BLaER1 treated with 17β-estradiol and CSF1 and Interleukin-3, amounts not matched to agents 10 nM and 100 nM (cell line): ENCODE data around the gene TTLL5.

Source experiments
- H3K27ac ChIP-seq, 11 experiments: shearing (Covaris generic); formaldehyde crosslinking; 2 replicates each; pipeline ENCODE4 v1.8.1; 2022
- H3K27me3 ChIP-seq, 11 experiments: shearing (Covaris generic); formaldehyde crosslinking; 2 replicates each; pipeline ENCODE4 v1.8.1; 2022
- H3K36me3 ChIP-seq, 11 experiments: shearing (Covaris generic); formaldehyde crosslinking; 2 replicates each; pipeline ENCODE4 v1.8.1; 2022
- H3K4me1 ChIP-seq, 10 experiments: shearing (Covaris generic); formaldehyde crosslinking; 2 replicates each; pipeline ENCODE4 v1.8.1; 2022
- H3K4me2 ChIP-seq, 11 experiments: shearing (Covaris generic); formaldehyde crosslinking; 2 replicates each; pipeline ENCODE4 v1.8.1; 2022
- H3K4me3 ChIP-seq, 10 experiments: shearing (Covaris generic); formaldehyde crosslinking; 2 replicates each; pipeline ENCODE4 v1.8.1; 2022
- H3K9ac ChIP-seq, 11 experiments: shearing (Covaris generic); formaldehyde crosslinking; 2 replicates each; pipeline ENCODE4 v1.8.1; 2022
- H3K9me3 ChIP-seq, 11 experiments: shearing (Covaris generic); formaldehyde crosslinking; replicated peaks in 1 of 11; 2 replicates each; pipeline ENCODE4 v1.8.1; 2022
- H4K20me1 ChIP-seq, 11 experiments: shearing (Covaris generic); formaldehyde crosslinking; 2 replicates each; pipeline ENCODE4 v1.8.1; 2022
- Cebpa-rat ChIP-seq, 11 experiments: shearing (Covaris generic); IDR thresholded peaks; 2 replicates each; pipeline ENCODE4 v1.8.1; 2022

TTLL5 gene

GRCh38 chr14:75859746-75860145 lies 198.7 kb downstream of the TTLL5 start:
- TF ChIP-seq Cebpa-rat (IDR thresholded peaks at IDR 0.05): no peak
- Histone ChIP-seq H3K4me1 (no peaks in the 10 kb centered on the region), H4K20me1 (no peaks in the 10 kb centered on the region), H3K9ac (no peak overlapping the region), H3K27ac (no peak overlapping the region), H3K36me3 (peaks cover 4 to 28% (median 19%) of the 10 kb centered on the region in 11 experiments; a peak in 17 of 22 replicates), H3K9me3 (no peaks in the 10 kb centered on the region), H3K27me3 (no peaks in the 10 kb centered on the region), H3K4me3 (no peak overlapping the region), H3K4me2 (no peak overlapping the region)

GRCh38 chr14:75860561-75861160 lies 199.6 kb downstream of the TTLL5 start:
- Histone ChIP-seq H3K27me3 (no peaks in the 10 kb centered on the region), H3K4me3 (no peak overlapping the region), H3K27ac (no peak overlapping the region), H3K4me2 (no peak overlapping the region), H3K36me3 (peaks cover 4 to 22% (median 15%) of the 10 kb centered on the region in 11 experiments; a peak in 13 of 22 replicates), H4K20me1 (no peaks in the 10 kb centered on the region), H3K9me3 (no peaks in the 10 kb centered on the region), H3K4me1 (no peaks in the 10 kb centered on the region), H3K9ac (no peak overlapping the region)
- TF ChIP-seq Cebpa-rat (IDR thresholded peaks at IDR 0.05): no peak

DNA sequence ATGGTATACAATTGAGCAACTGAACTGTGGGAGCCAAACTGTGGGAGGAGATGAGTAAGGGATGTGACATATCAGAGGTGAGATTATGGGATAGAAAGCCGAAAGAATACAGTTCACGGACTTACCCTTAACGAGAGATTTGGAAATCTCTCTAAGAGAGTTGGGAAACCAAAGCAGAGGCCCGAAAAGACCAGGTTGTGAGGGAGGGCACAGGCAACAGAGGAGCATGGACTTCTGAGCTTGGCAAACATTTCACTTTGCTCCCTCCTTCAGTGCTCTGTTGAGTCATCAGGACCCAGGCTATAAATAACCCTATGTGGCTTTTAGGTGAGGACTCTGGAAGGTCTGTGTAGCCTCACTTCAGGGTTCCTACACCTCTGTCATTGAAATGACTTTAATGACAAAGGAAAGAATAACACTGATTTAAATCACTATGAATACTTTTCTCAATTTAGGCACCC lies 200.1 kb downstream of the TTLL5 start:
- H3K9ac ChIP-seq: no peak overlapping the region
- no peaks in the 10 kb centered on the region for H3K9me3 ChIP-seq
- no peak overlapping the region for H3K4me2 ChIP-seq
- H3K36me3 ChIP-seq: peaks cover 4 to 23% (median 11%) of the 10 kb centered on the region in 11 experiments; a peak in 11 of 22 replicates
- H3K27me3 ChIP-seq: no peaks in the 10 kb centered on the region
- H3K4me3 ChIP-seq: no peak overlapping the region
- H3K4me1 ChIP-seq: no peaks in the 10 kb centered on the region
- no peaks in the 10 kb centered on the region for H4K20me1 ChIP-seq
- no peak overlapping the region for H3K27ac ChIP-seq
- TF ChIP-seq Cebpa-rat (IDR thresholded peaks at IDR 0.05): no peak

GRCh38 chr14:75863221-75863620 lies 202.2 kb downstream of the TTLL5 start:
- no peak overlapping the region for H3K4me2 ChIP-seq
- no peak overlapping the region for H3K27ac ChIP-seq
- no peak overlapping the region for H3K4me3 ChIP-seq
- peaks cover 6 to 36% (median 14%) of the 10 kb centered on the region in 11 experiments; a peak in 12 of 22 replicates for H3K36me3 ChIP-seq
- H3K9me3 ChIP-seq: no peaks in the 10 kb centered on the region
- peaks cover 0 to 15% (median 0%) of the 10 kb centered on the region in 10 experiments; a peak in 6 of 20 replicates for H3K4me1 ChIP-seq
- H3K9ac ChIP-seq: no peak overlapping the region
- no peak for TF ChIP-seq Cebpa-rat (IDR thresholded peaks at IDR 0.05)
- H4K20me1 ChIP-seq: no peaks in the 10 kb centered on the region
- no peaks in the 10 kb centered on the region for H3K27me3 ChIP-seq

DNA sequence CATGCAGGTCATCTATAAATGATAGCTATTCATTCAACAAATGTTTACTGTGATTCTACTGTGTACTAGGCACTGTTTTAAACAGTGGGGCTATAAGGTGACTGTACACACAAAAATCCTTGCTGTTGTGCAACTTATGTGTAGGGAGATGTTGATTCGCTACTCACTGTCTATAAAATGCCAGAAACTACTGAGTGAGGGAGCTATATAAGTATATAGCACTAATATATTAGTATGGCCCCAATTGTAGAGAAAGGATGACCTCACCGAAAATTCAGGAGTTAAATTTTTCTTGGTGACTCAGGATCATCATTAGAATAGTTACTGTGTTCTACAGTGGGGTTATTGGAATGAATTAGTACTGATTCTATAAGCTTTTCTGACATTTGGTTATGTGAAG lies 203.3 kb downstream of the TTLL5 start:
- Histone ChIP-seq H4K20me1 (no peaks in the 10 kb centered on the region), H3K27ac (no peak overlapping the region), H3K9ac (no peak overlapping the region), H3K9me3 (no peaks in the 10 kb centered on the region), H3K4me1 (peaks cover 0 to 20% (median 0%) of the 10 kb centered on the region in 10 experiments; a peak in 6 of 20 replicates), H3K27me3 (no peaks in the 10 kb centered on the region), H3K4me2 (no peak overlapping the region), H3K36me3 (peaks cover 6 to 44% (median 15%) of the 10 kb centered on the region in 11 experiments; a peak in 14 of 22 replicates), H3K4me3 (no peak overlapping the region)
- TF ChIP-seq Cebpa-rat (IDR thresholded peaks at IDR 0.05): no peak

- Histone ChIP-seq H3K4me2 (no peak overlapping the region), H3K27me3 (no peaks in the 10 kb centered on the region), H3K4me3 (no peak overlapping the region), H3K4me1 (peaks cover 0 to 20% (median 0%) of the 10 kb centered on the region in 10 experiments; a peak in 6 of 20 replicates), H3K9ac (no peak overlapping the region), H3K9me3 (no peaks in the 10 kb centered on the region), H4K20me1 (no peaks in the 10 kb centered on the region), H3K27ac (no peak overlapping the region), H3K36me3 (peaks cover 11 to 56% (median 27%) of the 10 kb centered on the region in 11 experiments; a peak in 18 of 22 replicates)
- TF ChIP-seq Cebpa-rat (IDR thresholded peaks at IDR 0.05): no peak
These were observed 204.5 kb downstream of the TTLL5 start for GRCh38 chr14:75865531-75865930.

DNA sequence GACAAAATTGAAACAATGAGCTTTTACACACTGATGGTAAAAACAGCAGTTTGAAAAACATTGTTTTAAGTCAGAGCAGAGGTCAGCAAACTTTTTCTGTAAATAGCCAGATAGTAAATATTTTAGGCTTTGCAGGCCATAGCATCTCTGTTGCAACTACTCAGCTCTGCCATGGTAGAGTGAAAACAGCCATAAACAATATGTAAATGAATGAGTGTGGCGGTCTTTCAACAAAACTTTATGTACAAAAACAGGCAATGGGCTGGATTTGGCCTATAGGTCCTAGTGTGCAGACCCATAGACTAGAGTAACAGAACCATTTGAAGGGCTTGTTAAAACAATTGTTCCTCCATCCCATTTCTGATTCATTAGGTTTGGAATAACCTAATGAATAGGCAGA lies 205.9 kb downstream of the TTLL5 start:
- Histone ChIP-seq H3K4me2 (no peak overlapping the region), H3K36me3 (peaks cover 11 to 71% (median 37%) of the 10 kb centered on the region in 11 experiments), H3K9me3 (no peaks in the 10 kb centered on the region), H3K9ac (no peak overlapping the region), H3K4me3 (no peak overlapping the region), H4K20me1 (no peaks in the 10 kb centered on the region), H3K27ac (no peak overlapping the region), H3K27me3 (no peaks in the 10 kb centered on the region), H3K4me1 (peaks cover 0 to 20% (median 0%) of the 10 kb centered on the region in 10 experiments; a peak in 6 of 20 replicates)
- TF ChIP-seq Cebpa-rat (IDR thresholded peaks at IDR 0.05): no peak

GRCh38 chr14:75871181-75871880 lies 210.3 kb downstream of the TTLL5 start:
- Histone ChIP-seq H3K4me3 (no peak overlapping the region), H3K9me3 (no peaks in the 10 kb centered on the region), H4K20me1 (no peaks in the 10 kb centered on the region), H3K9ac (no peak overlapping the region), H3K36me3 (peaks cover 5 to 60% (median 32%) of the 10 kb centered on the region in 11 experiments), H3K27me3 (no peaks in the 10 kb centered on the region), H3K4me2 (no peak overlapping the region), H3K27ac (no peak overlapping the region), H3K4me1 (peaks cover 0 to 20% (median 0%) of the 10 kb centered on the region in 10 experiments; a peak in 6 of 20 replicates)
- TF ChIP-seq Cebpa-rat (IDR thresholded peaks at IDR 0.05): no peak

DNA sequence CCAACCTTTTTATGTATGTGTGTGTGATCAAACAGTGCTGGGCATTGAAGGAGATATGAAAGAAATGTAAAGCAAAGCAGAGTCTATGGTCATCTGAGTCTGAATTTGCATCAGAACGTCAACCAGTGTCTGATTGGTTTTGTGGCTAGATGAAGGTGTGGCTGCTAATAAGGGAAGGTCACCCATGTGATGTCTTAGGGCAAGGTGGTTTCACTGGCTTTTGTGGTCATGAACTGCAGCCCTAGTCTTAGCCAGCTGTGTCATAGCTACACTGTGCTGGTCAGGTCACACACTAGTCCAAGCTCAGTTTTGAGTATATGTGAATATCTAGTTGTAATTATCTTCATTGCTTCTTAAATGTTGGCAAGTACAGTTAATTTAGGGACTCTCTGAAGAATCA lies 214.9 kb downstream of the TTLL5 start:
- no peaks in the 10 kb centered on the region for H3K4me1 ChIP-seq
- no peaks in the 10 kb centered on the region for H4K20me1 ChIP-seq
- H3K27ac ChIP-seq: no peak overlapping the region
- no peak overlapping the region for H3K9ac ChIP-seq
- peaks cover 3 to 43% (median 18%) of the 10 kb centered on the region in 11 experiments; a peak in 17 of 22 replicates for H3K36me3 ChIP-seq
- H3K4me3 ChIP-seq: no peak overlapping the region
- H3K9me3 ChIP-seq: no peaks in the 10 kb centered on the region
- no peak overlapping the region for H3K4me2 ChIP-seq
- no peak for TF ChIP-seq Cebpa-rat (IDR thresholded peaks at IDR 0.05)
- H3K27me3 ChIP-seq: no peaks in the 10 kb centered on the region
